Keratinocyte (primary cell): ENCODE results near the gene GNB5. TPM values are rescaled to one million over a fixed set of nuclear protein-coding genes. Genes with fewer than 3 reads are reported as not detected.

Source experiments
- DNase-seq: peaks from one replicate; pipeline ENCODE4 v3.0.0-alpha.2; 2011; ENCODE audit warnings: low read depth, missing footprints, low spot score
- FAIRE-seq: peaks from 2 replicates; lab custom pipeline; 2011; peaks lifted over from hg19 to GRCh38; lab: Jason Lieb, UNC
- H2AFZ ChIP-seq: 2 replicates; pipeline ENCODE4 v1.6.0; 2012; ENCODE audit warnings: low read length, control low read depth, inconsistent platforms; ENCODE audit not compliant: control insufficient read depth
- H3K27ac ChIP-seq: 2 replicates; pipeline ENCODE4 v1.5.1; 2011; ENCODE audit warnings: low read length; ENCODE audit not compliant: control insufficient read depth, insufficient read depth
- H3K27me3 ChIP-seq: 3 replicates; pipeline ENCODE4 v1.6.0; 2011; ENCODE audit warnings: low read length; ENCODE audit not compliant: control insufficient read depth, insufficient read depth; ENCODE audit errors: extremely low read depth
- H3K36me3 ChIP-seq, 2 experiments: 2 replicates in 1 of 2; 3 replicates in 1 of 2; pipeline ENCODE4 v1.5.1; 2011; ENCODE audit warnings: low read length in 2 of 2, mild to moderate bottlenecking in 1 of 2; ENCODE audit not compliant: control insufficient read depth in 2 of 2, insufficient read depth in 2 of 2; ENCODE audit errors: extremely low read depth in 1 of 2
- H3K4me1 ChIP-seq: 3 replicates; pipeline ENCODE4 v1.5.1; 2011; ENCODE audit warnings: low read length; ENCODE audit not compliant: control insufficient read depth, insufficient read depth; ENCODE audit errors: extremely low read depth
- H3K4me2 ChIP-seq: 3 replicates; pipeline ENCODE4 v1.6.0; 2011; ENCODE audit warnings: low read depth, low read length; ENCODE audit not compliant: control insufficient read depth, insufficient read depth; ENCODE audit errors: extremely low read depth
- H3K4me3 ChIP-seq, 3 experiments: fragments of 200-600 bp in 1 of 3; sonication (generic) in 1 of 3; 2 replicates in 2 of 3; 3 replicates in 1 of 3; pipeline ENCODE4 v1.5.1; 2011 to 2016; ENCODE audit warnings: low read length in 3 of 3, mild to moderate bottlenecking in 3 of 3, control low read depth in 2 of 3, inconsistent platforms in 1 of 3, low read depth in 1 of 3, mixed read lengths in 1 of 3, mixed run types in 1 of 3, moderate library complexity in 1 of 3; ENCODE audit not compliant: control insufficient read depth in 2 of 3, insufficient read depth in 2 of 3; ENCODE audit errors: extremely low read depth in 1 of 3
- H3K79me2 ChIP-seq: 2 replicates; pipeline ENCODE4 v1.6.0; 2012; ENCODE audit warnings: low read length; ENCODE audit not compliant: control insufficient read depth, insufficient read depth
- H3K9ac ChIP-seq: 3 replicates; pipeline ENCODE4 v1.6.0; 2011; ENCODE audit warnings: low read length; ENCODE audit not compliant: control insufficient read depth, insufficient read depth; ENCODE audit errors: extremely low read depth
- H3K9me1 ChIP-seq: 3 replicates; pipeline ENCODE4 v1.6.0; 2011; ENCODE audit warnings: low read length; ENCODE audit not compliant: control insufficient read depth, insufficient read depth; ENCODE audit errors: extremely low read depth
- H3K9me3 ChIP-seq: 2 replicates; pipeline ENCODE4 v1.5.1; 2012; ENCODE audit warnings: low read depth, low read length; ENCODE audit not compliant: control insufficient read depth
- H4K20me1 ChIP-seq: 3 replicates; pipeline ENCODE4 v1.6.0; 2011; ENCODE audit warnings: low read length; ENCODE audit not compliant: control insufficient read depth, insufficient read depth; ENCODE audit errors: extremely low read depth
- CTCF ChIP-seq, 3 experiments: IDR thresholded peaks in 1 of 3; conservative IDR thresholded peaks in 1 of 3; optimal IDR thresholded peaks in 1 of 3; 2 replicates in 2 of 3; 3 replicates in 1 of 3; pipeline versions ENCODE3 to v1.5.1; 2011; ENCODE audit warnings: low read length in 3 of 3, mild to moderate bottlenecking in 3 of 3, moderate library complexity in 2 of 3, control low read depth in 1 of 3, inconsistent platforms in 1 of 3; ENCODE audit not compliant: insufficient read depth in 2 of 3; ENCODE audit errors: extremely low read depth in 1 of 3
- EZH2 ChIP-seq: IDR thresholded peaks from one replicate; pipeline ENCODE4 v1.6.1; 2012; ENCODE audit warnings: inconsistent platforms, mild to moderate bottlenecking, low read length, moderate library complexity
- dilution Hi-C: fragments of 300-500 bp; cut with MboI; formaldehyde crosslinking; loops from one replicate; pipeline ENCODE4 v1.7.0; 2020; ENCODE audit warnings: low sequenced_read_pairs; ENCODE audit not compliant: extremely low pct_ligation_motif_present
- polyA plus RNA-seq, 5 experiments: library from polyadenylated mRNA; depleted of rRNA in 3 of 5; stranded (reverse) in 3 of 5; stranded (forward) in 1 of 5; unstranded in 1 of 5; fragments of >200 nt; gene quantifications; 1 replicate in 1 of 5; 2 replicates in 3 of 5; 3 replicates in 1 of 5; pipeline versions ENCODE4 v1.2.1 to v1.2.3, GENCODE V29; 2011 to 2012; ENCODE audit warnings: missing spikeins in 2 of 5, low read depth in 1 of 5, low replicate concordance in 1 of 5

The GNB5 gene
- polyA plus RNA-seq, 1 donor (not counting 4 experiments of a cell fraction or from before 2014, with no cell fraction given) = 25.8 TPM

- Histone ChIP-seq H3K79me2 (no peaks in the 10 kb centered on the region), H3K4me3 (no peak overlapping the region), H3K36me3 (no peaks in the 10 kb centered on the region), H3K9ac (no peak overlapping the region), H3K27ac (no peak overlapping the region), H3K27me3 (no peaks in the 10 kb centered on the region), H3K4me2 (no peak overlapping the region), H3K4me1 (no peaks in the 10 kb centered on the region), H4K20me1 (no peaks in the 10 kb centered on the region), H3K9me3 (no peaks in the 10 kb centered on the region), H2AFZ (no peak overlapping the region), H3K9me1 (no peaks in the 10 kb centered on the region)
- DNase-seq (no peak), FAIRE-seq (no peak)
- TF ChIP-seq CTCF (optimal IDR thresholded peaks at IDR 0.05 in 1 of 3, IDR thresholded peaks at IDR 0.05 in 1 of 3, conservative IDR thresholded peaks at IDR 0.05 in 1 of 3; ENCODE audit: extremely low read depth in 1 of 3, insufficient read depth in 2 of 3, low read length in 3 of 3) (no peak), EZH2 (no peak)
- dilution Hi-C loops = no loop called here
Measured at GRCh38 chr15:52220251-52220650, 29.1 kb upstream of the GNB5 start.

GRCh38 chr15:52218816-52219215 is 27.6 kb upstream of the GNB5 start:
- H4K20me1 ChIP-seq = no peaks in the 10 kb centered on the region

GRCh38 chr15:52218371-52218770 is 27.2 kb upstream of the GNB5 start:
- no peaks in the 10 kb centered on the region for H3K36me3 ChIP-seq
- no peaks in the 10 kb centered on the region for H4K20me1 ChIP-seq
- no peaks in the 10 kb centered on the region for H3K9me3 ChIP-seq
- no peak overlapping the region for H3K4me2 ChIP-seq
- no peak overlapping the region for H2AFZ ChIP-seq
- DNase-seq (no peak), FAIRE-seq (no peak)
- TF ChIP-seq CTCF (optimal IDR thresholded peaks at IDR 0.05 in 1 of 3, IDR thresholded peaks at IDR 0.05 in 1 of 3, conservative IDR thresholded peaks at IDR 0.05 in 1 of 3; ENCODE audit: extremely low read depth in 1 of 3, insufficient read depth in 2 of 3, low read length in 3 of 3) (no peak), EZH2 (no peak)
- no peaks in the 10 kb centered on the region for H3K79me2 ChIP-seq
- dilution Hi-C loops = no loop called here
- H3K27me3 ChIP-seq = no peaks in the 10 kb centered on the region
- no peak overlapping the region for H3K27ac ChIP-seq
- no peaks in the 10 kb centered on the region for H3K9me1 ChIP-seq
- no peak overlapping the region for H3K9ac ChIP-seq
- H3K4me1 ChIP-seq = no peaks in the 10 kb centered on the region
- H3K4me3 ChIP-seq = no peak overlapping the region

More at GRCh38 chr15:52218816-52219215, 27.6 kb upstream of the GNB5 start:
- Histone ChIP-seq H3K27me3 (no peaks in the 10 kb centered on the region), H3K27ac (no peak overlapping the region), H3K4me3 (no peak overlapping the region), H3K9me3 (no peaks in the 10 kb centered on the region), H3K9ac (no peak overlapping the region), H3K9me1 (no peaks in the 10 kb centered on the region), H3K79me2 (no peaks in the 10 kb centered on the region), H2AFZ (no peak overlapping the region), H3K4me2 (no peak overlapping the region), H3K36me3 (no peaks in the 10 kb centered on the region), H3K4me1 (no peaks in the 10 kb centered on the region)
- no peak for FAIRE-seq
- no peak for TF ChIP-seq EZH2
- no peak for DNase-seq
- dilution Hi-C loops = no loop called here
